GM12891 (cell line): ENCODE data around the gene NR1D1.

Source experiments
- PAX5 ChIP-seq: IDR thresholded peaks from 2 replicates; pipeline ENCODE4 v1.6.1; 2011; ENCODE audit warnings: low read length, moderate library complexity, mild to moderate bottlenecking; ENCODE audit not compliant: insufficient read depth, severe bottlenecking
- POLR2A ChIP-seq: IDR thresholded peaks from 2 replicates; pipeline ENCODE4 v1.6.1; 2011; ENCODE audit warnings: low read depth, low read length, control low read depth
- POLR2AphosphoS5 ChIP-seq: IDR thresholded peaks from 2 replicates; pipeline ENCODE4 v1.6.1; 2011; ENCODE audit warnings: low read depth, low read length, control low read depth
- POU2F2 ChIP-seq: IDR thresholded peaks from 2 replicates; pipeline ENCODE4 v1.6.1; 2011; ENCODE audit warnings: low read depth, mild to moderate bottlenecking, control low read depth, low read length, moderate library complexity
- SPI1 ChIP-seq: IDR thresholded peaks from 2 replicates; pipeline ENCODE4 v1.6.1; 2011; ENCODE audit warnings: low read depth, low read length, control low read depth
- TAF1 ChIP-seq: IDR thresholded peaks from 2 replicates; pipeline ENCODE4 v1.6.1; 2011; ENCODE audit warnings: low read depth, low read length, control low read depth

DNA sequence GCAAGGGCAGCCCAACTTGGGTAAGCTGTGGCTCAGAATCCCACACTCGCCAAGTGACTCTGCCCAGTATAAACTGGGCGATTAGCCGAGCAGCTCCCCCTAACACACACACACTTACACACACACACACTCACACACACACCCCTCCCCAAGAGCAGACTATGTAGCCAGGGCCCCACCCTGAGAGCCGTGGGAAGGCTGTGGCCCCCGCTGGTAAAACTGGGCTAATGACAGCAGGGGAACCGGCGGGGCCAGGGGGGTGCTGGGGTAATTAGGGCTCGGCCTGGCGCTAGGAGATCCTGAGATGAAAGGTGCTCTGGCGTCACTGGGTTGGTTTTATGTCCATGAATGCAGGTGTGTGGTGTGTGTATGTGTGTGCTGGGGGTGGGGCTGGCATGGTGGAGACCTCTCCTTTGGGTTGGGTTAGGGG, 38.8 kb downstream of the NR1D1 start:
- TF ChIP-seq POLR2A (no peak), POLR2AphosphoS5 (no peak), SPI1 (no peak), TAF1 (no peak), PAX5 (no peak), POU2F2 (no peak)
